Measurements from ENCODE around the gene LNX1. TPM values are rescaled to one million over a fixed set of nuclear protein-coding genes. Genes with fewer than 3 reads are reported as not detected.

Gene LNX1
- total RNA-seq, 2 experiments from 2014 or later: not detected

Other genes with a start within 250 kb of the LNX1 start
- gene SCFD2, start 225.4 kb downstream of the LNX1 start, total RNA-seq (2014; rRNA removed; shearing (Covaris generic)): 52.0 and 52.9 TPM in 2 replicates
- 26.2 and 27.2 TPM in 2 replicates for gene SCFD2, start 225.4 kb downstream of the LNX1 start, total RNA-seq (2022)
- gene FIP1L1, start 213.8 kb downstream of the LNX1 start, total RNA-seq (2014; rRNA removed; shearing (Covaris generic)): 73.2 and 83.1 TPM in 2 replicates
- 85.7 and 86.9 TPM in 2 replicates for gene FIP1L1, start 213.8 kb downstream of the LNX1 start, total RNA-seq (2022)

Data from OCI-LY7 (cell line).